Smooth muscle cell (in vitro differentiated cells): ENCODE results near the gene FNBP1. TPM values are rescaled to one million over a fixed set of nuclear protein-coding genes. Genes with fewer than 3 reads are reported as not detected.

Experiments used
- DNase-seq: peaks from one replicate; lab custom pipeline; 2025; ENCODE audit not compliant: unreplicated experiment; lab: John Stamatoyannopoulos, UW
- H2AFZ ChIP-seq: fragments of 200-600 bp; sonication (generic); 2 replicates; pipeline ENCODE4 v1.6.0; 2016; ENCODE audit warnings: antibody characterized with exemption, low read depth, mild to moderate bottlenecking
- H3F3A ChIP-seq: fragments of 200-600 bp; sonication (generic); 2 replicates; pipeline ENCODE4 v1.6.0; 2017; ENCODE audit warnings: antibody characterized with exemption, low read depth
- H3K27ac ChIP-seq: fragments of 200-600 bp; sonication (generic); 2 replicates; pipeline ENCODE4 v1.5.1; 2016; ENCODE audit warnings: low read depth, mild to moderate bottlenecking
- H3K27me3 ChIP-seq: fragments of 200-600 bp; sonication (generic); 2 replicates; pipeline ENCODE4 v1.6.1; 2016; ENCODE audit warnings: low read depth, mild to moderate bottlenecking
- H3K36me3 ChIP-seq: fragments of 200-600 bp; sonication (generic); 2 replicates; pipeline ENCODE4 v1.5.1; 2016; ENCODE audit warnings: low read depth
- H3K4me1 ChIP-seq: fragments of 200-600 bp; sonication (generic); 2 replicates; pipeline ENCODE4 v1.5.1; 2016; ENCODE audit warnings: low read depth
- H3K4me2 ChIP-seq: fragments of 200-600 bp; sonication (generic); 2 replicates; pipeline ENCODE4 v1.6.0; 2016; ENCODE audit warnings: mild to moderate bottlenecking
- H3K4me3 ChIP-seq: fragments of 200-600 bp; sonication (generic); 2 replicates; pipeline ENCODE4 v1.5.1; 2016; ENCODE audit warnings: mild to moderate bottlenecking
- H3K79me2 ChIP-seq: fragments of 200-600 bp; sonication (generic); 2 replicates; pipeline ENCODE4 v1.6.0; 2016; ENCODE audit warnings: low read depth, mild to moderate bottlenecking
- H3K9ac ChIP-seq: fragments of 200-600 bp; sonication (generic); 2 replicates; pipeline ENCODE4 v1.6.0; 2016; ENCODE audit warnings: low read depth
- H3K9me3 ChIP-seq: fragments of 200-600 bp; sonication (generic); replicated peaks from 2 replicates; pipeline ENCODE4 v1.5.1; 2016; ENCODE audit warnings: low read depth
- H4K20me1 ChIP-seq: fragments of 200-600 bp; sonication (generic); 2 replicates; pipeline ENCODE4 v1.6.0; 2016; ENCODE audit warnings: low read depth
- CTCF ChIP-seq: fragments of 200-600 bp; sonication (generic); IDR thresholded peaks from 2 replicates; pipeline ENCODE4 v1.5.1; 2017; ENCODE audit warnings: borderline replicate concordance, mild to moderate bottlenecking, antibody characterized with exemption; ENCODE audit not compliant: insufficient read depth, poor library complexity, severe bottlenecking
- WGBS: methylation state at CpG from one replicate; pipeline ENCODE4 v1.1.7; 2016; ENCODE audit warnings: low lambda C conversion rate; 5-methylcytosine and 5-hydroxymethylcytosine counted together
- polyA plus RNA-seq: library from polyadenylated mRNA; unstranded; fragments of >200 nt; fragmentation: Nextera tagmentation; extraction: Ambion mirVana; gene quantifications from 2 replicates; pipeline ENCODE4 v1.2.1, GENCODE V29; 2016
- total RNA-seq: library from RNA; depleted of rRNA; stranded (reverse); fragments of >200 nt; gene quantifications from 2 replicates; pipeline ENCODE4 v1.2.3, GENCODE V29; 2014

FNBP1 gene
- total and polyA plus RNA-seq, 2 experiments from 2014 or later: 17.1 to 17.2 TPM

GRCh38 chr9:129918296-129918950 is 124.6 kb downstream of the FNBP1 start:
- Histone ChIP-seq H2AFZ (no peak overlapping the region), H4K20me1 (no peaks in the 10 kb centered on the region), H3K4me1 (no peaks in the 10 kb centered on the region), H3K79me2 (no peaks in the 10 kb centered on the region), H3F3A (no peaks in the 10 kb centered on the region), H3K36me3 (peaks cover 3% of the 10 kb centered on the region), H3K9me3 (no peaks in the 10 kb centered on the region), H3K27me3 (no peaks in the 10 kb centered on the region), H3K27ac (no peak overlapping the region), H3K4me3 (no peak overlapping the region), H3K4me2 (no peak overlapping the region), H3K9ac (no peak overlapping the region)
- no peak for TF ChIP-seq CTCF
- 97% methylated on average over 14 of the region's 14 CpGs for WGBS
- DNase-seq: no peak

- WGBS: 96% methylated on average over 7 of the region's 7 CpGs
These were observed 126.3 kb downstream of the FNBP1 start for GRCh38 chr9:129916707-129917106.

GRCh38 chr9:129914051-129914450 is 128.9 kb downstream of the FNBP1 start:
- peaks cover 14% of the 10 kb centered on the region for H3F3A ChIP-seq
- TF ChIP-seq CTCF: no peak
- no peak overlapping the region for H3K4me2 ChIP-seq
- no peaks in the 10 kb centered on the region for H3K36me3 ChIP-seq
- no peaks in the 10 kb centered on the region for H4K20me1 ChIP-seq
- WGBS: 96% methylated on average over 5 of the region's 5 CpGs
- no peaks in the 10 kb centered on the region for H3K27me3 ChIP-seq
- no peak overlapping the region for H3K4me3 ChIP-seq
- no peaks in the 10 kb centered on the region for H3K79me2 ChIP-seq
- no peak overlapping the region for H2AFZ ChIP-seq
- H3K4me1 ChIP-seq: no peaks in the 10 kb centered on the region
- no peak overlapping the region for H3K9ac ChIP-seq
- H3K27ac ChIP-seq: no peak overlapping the region
- no peak for DNase-seq
- H3K9me3 ChIP-seq: no peaks in the 10 kb centered on the region

More at GRCh38 chr9:129916707-129917106, 126.3 kb downstream of the FNBP1 start:
- Histone ChIP-seq H2AFZ (no peak overlapping the region), H3K4me1 (no peaks in the 10 kb centered on the region), H3K36me3 (no peaks in the 10 kb centered on the region), H3K9me3 (no peaks in the 10 kb centered on the region), H3K27ac (no peak overlapping the region), H3K79me2 (no peaks in the 10 kb centered on the region), H3F3A (no peaks in the 10 kb centered on the region), H3K4me2 (no peak overlapping the region), H3K4me3 (no peak overlapping the region), H3K9ac (no peak overlapping the region), H4K20me1 (no peaks in the 10 kb centered on the region), H3K27me3 (no peaks in the 10 kb centered on the region)
- no peak for TF ChIP-seq CTCF
- no peak for DNase-seq
